GM12878 (cell line): ENCODE data around the gene AIG1. TPM values are rescaled to one million over a fixed set of nuclear protein-coding genes. Genes with fewer than 3 reads are reported as not detected.

Experiments
- ATAC-seq: fragments of 200-7000 bp; cut with Tn5 transposase; 3 replicates; pipeline ENCODE4 v1.9.1; 2020; ENCODE audit warnings: mild to moderate bottlenecking, moderate library complexity
- BruUV-seq: library from RNA; stranded (reverse); fragments of 400-500 nt; replicated peaks from 2 replicates; lab custom pipeline; 2021; lab: Mats Ljungman, UMichigan
- CTCF ChIA-PET: fragments of 300-600 bp; sonication (Branson Sonifier 250); formaldehyde crosslinking; extraction: SDS; loops from one replicate; lab custom pipeline; 2021; ENCODE audit warnings: inconsistent platforms; lab: Yijun Ruan, JAX
- POLR2A ChIA-PET: fragments of 350-600 bp; formaldehyde crosslinking; extraction: SDS; loops from one replicate; lab custom pipeline; 2021; ENCODE audit warnings: inconsistent platforms; lab: Charles Lee
- RAD21 ChIA-PET: fragments of 300-600 bp; sonication (Branson Sonifier 250); formaldehyde crosslinking; loops from one replicate; lab custom pipeline; 2023; ENCODE audit warnings: antibody characterized with exemption; ENCODE audit not compliant: unreplicated experiment; lab: Charles Lee
- SMC1A ChIA-PET: fragments of 300-600 bp; sonication (Branson Sonifier 250); formaldehyde crosslinking; loops from one replicate; lab custom pipeline; 2023; ENCODE audit not compliant: unreplicated experiment, uncharacterized antibody; lab: Charles Lee
- DNase-seq: peaks from one replicate; pipeline ENCODE4 v3.0.0-alpha.2; 2011; ENCODE audit warnings: low read depth, low spot score
- FAIRE-seq: peaks from 3 replicates; lab custom pipeline; 2011; peaks lifted over from hg19 to GRCh38; lab: Jason Lieb, UNC
- H2AFZ ChIP-seq: 2 replicates; pipeline ENCODE4 v1.6.0; 2011; ENCODE audit warnings: low read depth, low read length, control low read depth; ENCODE audit not compliant: control insufficient read depth
- H3K27ac ChIP-seq: 2 replicates; pipeline ENCODE4 v1.5.1; 2011; ENCODE audit warnings: control low read depth; ENCODE audit not compliant: control insufficient read depth, insufficient read depth
- H3K27me3 ChIP-seq, 2 experiments: replicated peaks in 1 of 2; 2 replicates each; pipeline versions ENCODE4 v1.6.0 to v1.6.1; 2011; ENCODE audit warnings: low read length in 1 of 2; ENCODE audit not compliant: control insufficient read depth in 2 of 2, insufficient read depth in 2 of 2
- H3K36me3 ChIP-seq, 2 experiments: 2 replicates each; pipeline ENCODE4 v1.5.1; 2011; ENCODE audit warnings: low read length in 1 of 2; ENCODE audit not compliant: control insufficient read depth in 2 of 2, insufficient read depth in 2 of 2
- H3K4me1 ChIP-seq: 2 replicates; pipeline ENCODE4 v1.6.1; 2011; ENCODE audit warnings: mild to moderate bottlenecking, low read length, moderate library complexity, mixed read lengths; ENCODE audit not compliant: control insufficient read depth, insufficient read depth
- H3K4me2 ChIP-seq: 2 replicates; pipeline ENCODE4 v1.6.0; 2011; ENCODE audit warnings: control low read depth; ENCODE audit not compliant: control insufficient read depth, insufficient read depth
- H3K4me3 ChIP-seq: fragments of 200-600 bp; sonication (generic); 2 replicates; pipeline ENCODE4 v1.5.1; 2016
- H3K79me2 ChIP-seq: 2 replicates; pipeline ENCODE4 v1.6.0; 2011; ENCODE audit warnings: low read length; ENCODE audit not compliant: control insufficient read depth, insufficient read depth
- H3K9ac ChIP-seq: 2 replicates; pipeline ENCODE4 v1.8.0; 2011; ENCODE audit warnings: low read length, control low read depth, mixed read lengths; ENCODE audit not compliant: control insufficient read depth, insufficient read depth
- H3K9me3 ChIP-seq: replicated peaks from 3 replicates; pipeline ENCODE4 v1.5.1; 2011; ENCODE audit warnings: mild to moderate bottlenecking, low read length; ENCODE audit not compliant: control insufficient read depth, insufficient read depth
- H4K20me1 ChIP-seq: 2 replicates; pipeline ENCODE4 v1.6.0; 2011; ENCODE audit not compliant: control insufficient read depth, insufficient read depth
- CBX5 ChIP-seq: sonication (generic); IDR thresholded peaks from 2 replicates; pipeline ENCODE4 v1.6.1; 2016; ENCODE audit warnings: low read depth, moderate library complexity, mild to moderate bottlenecking, inconsistent platforms
- FOXK2 ChIP-seq: fragments of 450-650 bp; IDR thresholded peaks from 2 replicates; pipeline ENCODE4 v1.6.1; 2017; ENCODE audit warnings: mild to moderate bottlenecking, moderate library complexity
- GATAD2B ChIP-seq: fragments of 450-650 bp; conservative IDR thresholded peaks from 2 replicates; pipeline ENCODE4 v1.6.1; 2017; ENCODE audit warnings: low read depth, mild to moderate bottlenecking, moderate library complexity
- IKZF1 ChIP-seq: fragments of 450-650 bp; conservative IDR thresholded peaks from 2 replicates; pipeline ENCODE4 v1.6.1; 2017; ENCODE audit warnings: antibody characterized with exemption, mild to moderate bottlenecking
- POLR2AphosphoS2 ChIP-seq: IDR thresholded peaks from 2 replicates; pipeline ENCODE4 v1.6.1; 2011; ENCODE audit warnings: low read depth, mild to moderate bottlenecking, low read length, improper control_type of control experiment, moderate library complexity
- YBX1 ChIP-seq: fragments of 450-650 bp; IDR thresholded peaks from 2 replicates; pipeline ENCODE4 v1.6.1; 2016; ENCODE audit warnings: antibody characterized with exemption
- WGBS: methylation state at CpG from one replicate; pipeline ENCODE4 v1.1.6; 2016; ENCODE audit warnings: low lambda C conversion rate; ENCODE audit not compliant: insufficient replicate concordance, insufficient coverage; ENCODE audit errors: missing lambda C conversion rate; 5-methylcytosine and 5-hydroxymethylcytosine counted together
- in situ Hi-C: fragments of 300-500 bp; cut with MboI; formaldehyde crosslinking; loops from 9 replicates; pipeline ENCODE4 v1.14.3; 2018; ENCODE audit warnings: mixed read lengths
- intact Hi-C: fragments of 100-400 bp; cut with micrococcal nuclease; formaldehyde crosslinking; loops from one replicate; pipeline ENCODE4 v1.14.2; 2022; ENCODE audit not compliant: unreplicated experiment
- polyA plus RNA-seq, 11 experiments: library from polyadenylated mRNA; depleted of rRNA in 4 of 11; unstranded in 6 of 11; stranded (reverse) in 5 of 11; fragments of >200 nt; fragmentation: Nextera tagmentation in 4 of 11; fragmentation: Illumina TruSeq in 1 of 11; extraction: Ambion mirVana in 4 of 11; extraction: Trizol in 1 of 11; gene quantifications; 1 replicate in 1 of 11; 2 replicates in 10 of 11; pipeline versions ENCODE4 v1.2.1 to v1.2.3, GENCODE V29; 2011 to 2016; ENCODE audit warnings: inconsistent platforms in 2 of 11, missing spikeins in 2 of 11, low read depth in 1 of 11
- total RNA-seq, 4 experiments: library from RNA; depleted of rRNA in 3 of 4; stranded (reverse); fragments of >200 nt in 3 of 4; fragmentation: Illumina TruSeq in 1 of 4; extraction: Trizol in 1 of 4; gene quantifications; 2 replicates each; pipeline versions ENCODE4 v1.2.1 to v1.2.3, GENCODE V29; 2013 to 2021

The AIG1 gene
- total and polyA plus RNA-seq, 10 of the 15 experiments (the other 5 are each of a cell fraction or from before 2014, with no cell fraction given), result 27.0 to 74.5 (median 36.4) TPM

DNA sequence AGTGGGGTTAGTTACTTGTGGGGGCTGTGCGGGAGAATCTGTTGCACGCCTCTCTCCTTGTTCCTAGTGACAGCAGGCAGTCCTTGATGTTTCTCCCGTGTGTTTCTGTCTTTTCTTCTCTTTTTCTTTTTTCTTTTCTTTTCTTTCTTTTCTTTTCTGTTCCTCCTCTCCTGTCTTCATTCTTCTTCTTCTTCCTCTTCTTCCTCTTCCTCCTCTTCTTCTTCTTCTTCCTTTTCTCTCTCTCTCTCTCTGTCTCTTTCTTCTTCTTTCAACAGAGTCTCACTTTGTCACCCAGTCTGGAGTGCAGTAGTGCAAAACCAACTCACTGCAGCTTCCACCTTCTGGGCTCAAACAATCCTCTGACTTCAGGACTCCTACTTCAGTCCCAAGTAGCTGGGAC is 6.8 kb upstream of the AIG1 start:
- H3K4me3 ChIP-seq, result no peak overlapping the region
- ChIA-PET SMC1A (no interaction called here), CTCF (no interaction called here), RAD21 (interaction anchor here (0.6 kb wide), 1 partner anchor 1669 kb away, joined by 6 read pairs; no protein-coding TSS in a partner anchor), POLR2A (interaction anchor here (0.7 kb wide), 1 partner anchor 338 kb away, joined by 3 read pairs; no protein-coding TSS in a partner anchor)
- intact Hi-C loops, result no loop called here
- H3K27me3 ChIP-seq, result no peaks in the 10 kb centered on the region
- no peak overlapping the region for H3K27ac ChIP-seq
- in situ Hi-C loops, result no loop called here
- no peak for TF ChIP-seq YBX1
- H3K4me2 ChIP-seq, result no peak overlapping the region
- BruUV-seq, result no TSS peak
- no peaks in the 10 kb centered on the region for H4K20me1 ChIP-seq
- FAIRE-seq (no peak), ATAC-seq (no peak), DNase-seq (no peak)
- no peaks in the 10 kb centered on the region for H3K79me2 ChIP-seq
- no peaks in the 10 kb centered on the region; the same call in 2 of the 3 replicates for H3K9me3 ChIP-seq
- H3K4me1 ChIP-seq, result no peaks in the 10 kb centered on the region
- H2AFZ ChIP-seq, result no peak overlapping the region
- H3K9ac ChIP-seq, result no peak overlapping the region
- H3K36me3 ChIP-seq, result no peaks in the 10 kb centered on the region
- 95% methylated on average over 3 of the region's 3 CpGs for WGBS

DNA sequence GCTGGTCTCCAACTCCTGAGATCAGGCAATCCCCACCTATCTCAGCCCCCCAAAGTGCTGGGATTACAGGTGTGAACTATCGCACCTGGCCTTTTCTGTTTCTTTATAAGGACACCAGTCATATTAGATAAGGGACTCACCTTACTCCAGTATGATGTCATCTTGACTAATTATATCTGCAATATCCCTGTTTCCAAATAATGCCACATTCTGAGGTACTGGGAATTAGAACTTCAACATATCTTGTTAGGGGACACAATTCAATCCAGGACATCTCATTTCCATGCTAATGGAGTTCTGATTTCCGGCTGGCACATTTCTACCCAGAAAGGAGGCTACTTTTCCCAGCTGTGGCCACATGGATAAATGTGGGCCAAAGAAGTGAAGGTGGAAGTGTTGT is 6.4 kb upstream of the AIG1 start:
- BruUV-seq, result no TSS peak
- 93% methylated on average over 2 of the region's 2 CpGs for WGBS
- TF ChIP-seq GATAD2B (no peak), CBX5 (no peak), POLR2AphosphoS2 (no peak), FOXK2 (no peak), IKZF1 (no peak)
- TF ChIP-seq, all 136 proteins: peak for 0

More for the DNA sequence above, 6.4 kb upstream of the AIG1 start:
- H3K9ac ChIP-seq, result no peak overlapping the region
- no peaks in the 10 kb centered on the region; the same call in 2 of the 3 replicates for H3K9me3 ChIP-seq
- H3K27ac ChIP-seq, result no peak overlapping the region
- no peaks in the 10 kb centered on the region for H3K4me1 ChIP-seq
- ChIA-PET CTCF (no interaction called here), SMC1A (no interaction called here), RAD21 (no interaction called here), POLR2A (interaction anchor here (0.7 kb wide), 1 partner anchor 338 kb away, joined by 3 read pairs; no protein-coding TSS in a partner anchor)
- no peak overlapping the region for H3K4me2 ChIP-seq
- FAIRE-seq (no peak), DNase-seq (no peak), ATAC-seq (no peak)
- no peak overlapping the region for H2AFZ ChIP-seq
- in situ Hi-C loops (no loop called here), intact Hi-C loops (no loop called here)
- no peak overlapping the region for H3K4me3 ChIP-seq
- H4K20me1 ChIP-seq, result no peaks in the 10 kb centered on the region
- H3K36me3 ChIP-seq, result no peaks in the 10 kb centered on the region
- H3K27me3 ChIP-seq, result no peaks in the 10 kb centered on the region
- H3K79me2 ChIP-seq, result no peaks in the 10 kb centered on the region
